K562 (cell line): ENCODE measurements around the gene ITGAE. TPM values are rescaled to one million over a fixed set of nuclear protein-coding genes. Genes with fewer than 3 reads are reported as not detected.

Experiments
- ATAC-seq: fragments of 200-7000 bp; cut with Tn5 transposase; 3 replicates; pipeline ENCODE4 v1.9.1; 2020; ENCODE audit warnings: moderate library complexity
- BruUV-seq: library from RNA; stranded (reverse); fragments of 400-500 nt; replicated peaks from 2 replicates; lab custom pipeline; 2021; lab: Mats Ljungman, UMichigan
- CTCF ChIA-PET: fragments of 300-600 bp; formaldehyde crosslinking; extraction: SDS; loops from one replicate; lab custom pipeline; 2021; ENCODE audit warnings: low intra/inter-chr PET ratio; lab: Yijun Ruan, JAX
- POLR2A ChIA-PET: fragments of 300-600, 350-650 bp; sonication (Branson Sonifier 250); formaldehyde crosslinking; extraction: SDS; loops from one replicate; lab custom pipeline; 2021; ENCODE audit warnings: antibody characterized with exemption, inconsistent platforms; lab: Yijun Ruan, JAX
- DNase-seq, 4 experiments: peaks; one replicate each; pipeline versions ENCODE4 v3.0.0 to v3.0.0-alpha.2; 2011 to 2018; ENCODE audit warnings: low spot score in 3 of 4, mixed read lengths in 3 of 4; ENCODE audit errors: extremely low read depth in 1 of 4
- FAIRE-seq: peaks from 2 replicates; lab custom pipeline; 2011; peaks lifted over from hg19 to GRCh38; lab: Jason Lieb, UNC
- H2AFZ ChIP-seq: 2 replicates; pipeline ENCODE4 v1.6.0; 2011; ENCODE audit warnings: low read depth, low read length, control low read depth, inconsistent platforms
- H3K27ac ChIP-seq: fragments of 200-600 bp; 3 replicates; pipeline ENCODE4 v1.8.0; 2011; ENCODE audit warnings: low read depth, mild to moderate bottlenecking, control low read depth, inconsistent platforms, low read length, moderate library complexity, mixed read lengths; ENCODE audit errors: extremely low read depth
- H3K27me3 ChIP-seq, 2 experiments: fragments of 300-600 bp in 1 of 2; 2 replicates in 1 of 2; 3 replicates in 1 of 2; pipeline versions ENCODE4 v1.6.0 to v1.8.0; 2011; ENCODE audit warnings: inconsistent platforms in 2 of 2, low read length in 2 of 2, mild to moderate bottlenecking in 1 of 2, mixed read lengths in 1 of 2, moderate library complexity in 1 of 2; ENCODE audit not compliant: control insufficient read depth in 2 of 2, insufficient read depth in 2 of 2
- H3K36me3 ChIP-seq: fragments of 300-600 bp; 3 replicates; pipeline ENCODE4 v1.8.0; 2011; ENCODE audit warnings: mild to moderate bottlenecking, low read length, inconsistent platforms; ENCODE audit not compliant: control insufficient read depth, insufficient read depth
- H3K4me1 ChIP-seq, 2 experiments: fragments of 200-600 bp in 1 of 2; replicated peaks in 1 of 2; 2 replicates in 1 of 2; 3 replicates in 1 of 2; pipeline versions ENCODE4 v1.5.1 to v1.8.0; 2011; ENCODE audit warnings: inconsistent platforms in 2 of 2, low read length in 2 of 2, mild to moderate bottlenecking in 1 of 2, mixed read lengths in 1 of 2, moderate library complexity in 1 of 2; ENCODE audit not compliant: control insufficient read depth in 2 of 2, insufficient read depth in 2 of 2
- H3K4me2 ChIP-seq: 2 replicates; pipeline ENCODE4 v1.6.1; 2011; ENCODE audit warnings: low read length, control low read depth, inconsistent platforms, mixed read lengths; ENCODE audit not compliant: insufficient read depth
- H3K4me3 ChIP-seq: fragments of 200-600 bp; sonication (generic), shearing (Covaris generic); 2 replicates; pipeline ENCODE4 v1.5.1; 2016; ENCODE audit warnings: control low read depth, inconsistent platforms
- H3K79me2 ChIP-seq: fragments of 200-600 bp; 3 replicates; pipeline ENCODE4 v1.8.0; 2011; ENCODE audit warnings: low read length, inconsistent platforms; ENCODE audit not compliant: control insufficient read depth, insufficient read depth
- H3K9ac ChIP-seq, 2 experiments: 2 replicates each; pipeline versions ENCODE4 v1.6.0 to v1.6.1; 2011; ENCODE audit warnings: low read depth in 2 of 2, low read length in 2 of 2, control low read depth in 1 of 2, inconsistent platforms in 1 of 2, mild to moderate bottlenecking in 1 of 2, mixed read lengths in 1 of 2; ENCODE audit not compliant: insufficient read depth in 1 of 2
- H3K9me1 ChIP-seq: one replicate; pipeline ENCODE4 v1.6.0; 2011; ENCODE audit warnings: inconsistent platforms, mild to moderate bottlenecking, low read length, moderate library complexity; ENCODE audit not compliant: control insufficient read depth, insufficient read depth
- H3K9me3 ChIP-seq: replicated peaks from 2 replicates; pipeline ENCODE4 v1.5.1; 2011; ENCODE audit warnings: low read depth, low read length, inconsistent platforms; ENCODE audit not compliant: control insufficient read depth, insufficient read depth
- H4K20me1 ChIP-seq: replicated peaks from 2 replicates; pipeline ENCODE4 v1.6.1; 2011; ENCODE audit warnings: low read length, inconsistent platforms, mixed read lengths; ENCODE audit not compliant: control insufficient read depth, insufficient read depth
- DDX20 ChIP-seq: fragments of 450-650 bp; IDR thresholded peaks from 2 replicates; pipeline ENCODE4 v1.6.1; 2016; ENCODE audit warnings: missing genetic modification characterization, low read depth, mild to moderate bottlenecking, missing compliant biosample characterization, moderate library complexity
- NR2F6 ChIP-seq: fragments of 450-650 bp; formaldehyde crosslinking; IDR thresholded peaks from 2 replicates; pipeline ENCODE4 v1.4.0; 2020; ENCODE audit warnings: mild to moderate bottlenecking
- PCBP2 ChIP-seq: fragments of 200-400 bp; formaldehyde crosslinking; IDR thresholded peaks from 2 replicates; pipeline ENCODE4 v1.6.1; 2018; ENCODE audit warnings: low read length, low read depth, mild to moderate bottlenecking, moderate library complexity; ENCODE audit not compliant: poor library complexity, severe bottlenecking
- PRPF4 ChIP-seq: fragments of 200-400 bp; formaldehyde crosslinking; IDR thresholded peaks from one replicate; pipeline ENCODE4 v1.6.1; 2017; ENCODE audit warnings: low read length, low read depth, mild to moderate bottlenecking; ENCODE audit not compliant: insufficient read depth, poor library complexity, severe bottlenecking
- PTRF ChIP-seq: fragments of 450-650 bp; IDR thresholded peaks from 2 replicates; pipeline ENCODE4 v1.6.1; 2016; ENCODE audit warnings: mild to moderate bottlenecking, missing genetic modification characterization, missing compliant biosample characterization
- RBBP5 ChIP-seq: fragments of 200-600 bp; sonication (generic); IDR thresholded peaks from 2 replicates; pipeline ENCODE4 v1.6.1; 2012; ENCODE audit warnings: borderline replicate concordance, mild to moderate bottlenecking, low read length, control low read depth, inconsistent platforms; ENCODE audit not compliant: insufficient read depth, poor library complexity, severe bottlenecking
- ZBTB11 ChIP-seq, 3 experiments: fragments of 200-800 bp in 1 of 3; fragments of 250-450 bp in 1 of 3; fragments of 450-650 bp in 1 of 3; sonication (Bioruptor Pico) in 1 of 3; sonication (Bioruptor generic) in 1 of 3; formaldehyde crosslinking in 1 of 3; IDR thresholded peaks; 2 replicates each; pipeline versions ENCODE4 v1.6.1 to v1.8.0; 2016 to 2022; ENCODE audit warnings: mild to moderate bottlenecking in 2 of 3, missing genetic modification characterization in 2 of 3, missing compliant biosample characterization in 1 of 3, moderate library complexity in 1 of 3
- ZMIZ1 ChIP-seq, 2 experiments: fragments of 150-350 bp in 1 of 2; IDR thresholded peaks; 2 replicates each; pipeline ENCODE4 v1.6.1; 2012 to 2016; ENCODE audit warnings: low read depth in 2 of 2, low read length in 2 of 2, mild to moderate bottlenecking in 1 of 2, moderate library complexity in 1 of 2
- WGBS: fragments of 100-300 bp; shearing (Covaris generic); methylation state at CpG from one replicate; pipeline ENCODE4 v1.1.6; 2016; ENCODE audit warnings: low coverage, mixed read lengths; ENCODE audit not compliant: insufficient coverage; ENCODE audit errors: missing lambda C conversion rate; 5-methylcytosine and 5-hydroxymethylcytosine counted together
- in situ Hi-C: fragments of 300-500 bp; cut with MboI; formaldehyde crosslinking; loops from 4 replicates; pipeline ENCODE4 v1.15.0; 2018; ENCODE audit warnings: inconsistent platforms, mixed read lengths
- intact Hi-C: fragments of 100-400 bp; cut with micrococcal nuclease; formaldehyde crosslinking; loops from 2 replicates; pipeline ENCODE4 v1.14.2; 2022
- polyA plus RNA-seq, 8 experiments: library from polyadenylated mRNA; depleted of rRNA in 4 of 8; stranded (reverse) in 5 of 8; unstranded in 3 of 8; fragments of >200 nt; fragmentation: Nextera tagmentation in 2 of 8; fragmentation: Illumina TruSeq in 1 of 8; extraction: Ambion mirVana in 2 of 8; extraction: Trizol in 1 of 8; gene quantifications; 2 replicates each; pipeline versions ENCODE4 v1.2.1 to v1.2.3, GENCODE V29; 2011 to 2014; ENCODE audit warnings: inconsistent platforms in 1 of 8, missing spikeins in 1 of 8
- total RNA-seq, 7 experiments: library from RNA; depleted of rRNA in 6 of 7; stranded (reverse); fragments of >200 nt in 6 of 7; fragmentation: Illumina TruSeq in 2 of 7; extraction: Trizol in 2 of 7; gene quantifications; 2 replicates each; pipeline versions ENCODE4 v1.2.1 to v1.2.3, GENCODE V29; 2011 to 2021; ENCODE audit warnings: low replicate concordance in 1 of 7
- TF ChIP-seq, protein P1 (sequence below): fragments of 250-450 bp; sonication (Bioruptor Pico); IDR thresholded peaks from 2 replicates; pipeline ENCODE4 v1.4.0; 2020; ENCODE audit warnings: borderline replicate concordance

ITGAE gene
- total and polyA plus RNA-seq, 9 of the 15 experiments (the other 6 are each of a cell fraction or from before 2014, with no cell fraction given): 14.8 to 160 (median 27.0) TPM

DNA sequence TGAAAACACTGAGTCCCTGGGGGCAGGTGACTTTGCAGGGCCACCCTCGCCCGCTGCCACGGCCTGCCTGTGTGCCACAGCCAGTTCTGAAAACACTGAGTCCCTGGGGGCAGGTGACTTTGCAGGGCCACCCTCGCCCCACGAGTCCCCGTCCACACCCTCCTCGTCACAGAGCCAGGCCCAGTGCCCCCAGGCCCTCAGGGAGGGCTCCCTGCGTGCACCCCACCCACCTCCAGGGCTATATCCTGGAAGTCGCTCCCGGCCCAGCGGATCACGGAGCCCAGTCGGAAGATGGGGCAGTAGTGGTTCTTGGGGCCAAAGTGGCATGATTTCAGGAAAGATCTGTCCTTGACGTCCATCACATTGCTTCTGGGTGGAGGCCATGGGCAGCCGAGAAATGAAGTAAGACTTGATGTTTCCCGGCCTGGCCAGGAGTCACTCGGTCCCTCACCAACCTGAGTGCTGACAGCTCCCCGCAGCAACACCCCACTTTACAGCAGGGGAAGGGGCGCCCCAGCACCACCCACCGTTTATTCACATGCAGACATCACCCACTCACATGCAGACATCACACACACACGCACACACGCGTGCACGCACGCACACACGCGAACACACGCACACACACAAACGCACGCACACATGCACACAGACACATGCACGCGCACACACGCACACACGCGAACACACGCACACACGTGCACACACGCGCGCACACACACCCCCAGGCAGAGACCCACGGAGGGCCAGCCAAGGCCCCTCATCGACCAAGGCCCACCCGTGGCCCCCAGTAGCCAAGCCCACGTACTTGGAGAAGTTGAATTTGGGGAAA is 111.5 kb downstream of the ITGAE start:
- H2AFZ ChIP-seq: no peak overlapping the region
- intact Hi-C loops: loop anchor here (10.0 kb wide), 2 partner anchors 85 to 645 kb away; partner anchors contain the start of gene TRPV1
- H3K4me2 ChIP-seq: no peak overlapping the region
- in situ Hi-C loops: no loop called here
- no peak overlapping the region for H3K9ac ChIP-seq
- H3K9me3 ChIP-seq: no peaks in the 10 kb centered on the region
- no peak for ATAC-seq
- FAIRE-seq: no peak
- no peak overlapping the region for H3K4me3 ChIP-seq
- ChIA-PET CTCF (no interaction called here), POLR2A (no interaction called here)
- BruUV-seq: no TSS peak
- 69% methylated on average over 13 of the region's 44 CpGs for WGBS
- DNase-seq: no peak
- no peaks in the 10 kb centered on the region for H3K36me3 ChIP-seq
- H3K9me1 ChIP-seq: no peaks in the 10 kb centered on the region
- no peaks in the 10 kb centered on the region for H3K79me2 ChIP-seq
- no peaks in the 10 kb centered on the region for H3K27me3 ChIP-seq
- H4K20me1 ChIP-seq: no peaks in the 10 kb centered on the region
- peaks cover 0 to 28% of the 10 kb centered on the region in 2 experiments; a peak in 2 of 5 replicates for H3K4me1 ChIP-seq
- H3K27ac ChIP-seq: no peak overlapping the region
- TF ChIP-seq PTRF (tag) (no peak), DDX20 (tag) (no peak), PRPF4 (no peak), ZBTB11 (CRISPR knock-in tag; IDR thresholded peaks at IDR 0.05) (no peak), NR2F6 (CRISPR knock-in tag) (no peak), PCBP2 (no peak), RBBP5 (no peak), ZMIZ1 (IDR thresholded peaks at IDR 0.05; ENCODE audit: low read depth in 2 of 2, low read length in 2 of 2) (no peak)
- TF ChIP-seq, protein P1, sequence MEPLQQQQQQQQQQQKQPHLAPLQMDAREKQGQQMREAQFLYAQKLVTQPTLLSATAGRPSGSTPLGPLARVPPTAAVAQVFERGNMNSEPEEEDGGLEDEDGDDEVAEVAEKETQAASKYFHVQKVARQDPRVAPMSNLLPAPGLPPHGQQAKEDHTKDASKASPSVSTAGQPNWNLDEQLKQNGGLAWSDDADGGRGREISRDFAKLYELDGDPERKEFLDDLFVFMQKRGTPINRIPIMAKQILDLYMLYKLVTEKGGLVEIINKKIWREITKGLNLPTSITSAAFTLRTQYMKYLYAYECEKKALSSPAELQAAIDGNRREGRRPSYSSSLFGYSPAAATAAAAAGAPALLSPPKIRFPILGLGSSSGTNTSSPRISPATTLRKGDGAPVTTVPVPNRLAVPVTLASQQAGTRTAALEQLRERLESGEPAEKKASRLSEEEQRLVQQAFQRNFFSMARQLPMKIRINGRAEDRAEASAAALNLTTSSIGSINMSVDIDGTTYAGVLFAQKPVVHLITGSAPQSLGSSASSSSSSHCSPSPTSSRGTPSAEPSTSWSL: no peak
